AG04450 (cell line): ENCODE measurements around the gene PCDHA13. TPM values are rescaled to one million over a fixed set of nuclear protein-coding genes. Genes with fewer than 3 reads are reported as not detected.

ENCODE experiments used
- CTCF ChIA-PET: fragments of 300-600, 350-600 bp; formaldehyde crosslinking; extraction: SDS; loops from one replicate; lab custom pipeline; 2022; ENCODE audit warnings: antibody characterized with exemption, inconsistent platforms; lab: Charles Lee
- POLR2A ChIA-PET: fragments of 350-600 bp; formaldehyde crosslinking; extraction: SDS; loops from one replicate; lab custom pipeline; 2021; ENCODE audit warnings: antibody characterized with exemption, inconsistent platforms; lab: Yijun Ruan, JAX
- DNase-seq: peaks from one replicate; pipeline ENCODE4 v3.0.0-alpha.2; 2011; ENCODE audit warnings: low read depth, low spot score
- H3K27ac ChIP-seq: one replicate; pipeline ENCODE4 v1.5.1; 2012; ENCODE audit warnings: low read depth, low read length, control low read depth
- H3K27me3 ChIP-seq: one replicate; pipeline ENCODE4 v1.6.0; 2012; ENCODE audit warnings: low read length; ENCODE audit not compliant: control insufficient read depth, insufficient read depth
- H3K4me3 ChIP-seq: 2 replicates; pipeline ENCODE4 v1.5.1; 2011; ENCODE audit warnings: mild to moderate bottlenecking, low read depth, low read length, control low read depth
- H3K9me3 ChIP-seq: 2 replicates; pipeline ENCODE4 v1.5.1; 2012; ENCODE audit warnings: low read length; ENCODE audit not compliant: control insufficient read depth, insufficient read depth
- CTCF ChIP-seq: IDR thresholded peaks from 2 replicates; pipeline ENCODE4 v1.5.1; 2011; ENCODE audit warnings: low read depth, low read length, control low read depth, inconsistent platforms
- polyA plus RNA-seq: library from polyadenylated mRNA; depleted of rRNA; stranded (reverse); fragments of >200 nt; gene quantifications from 2 replicates; pipeline ENCODE4 v1.2.3, GENCODE V29; 2011

PCDHA13 gene
- polyA plus RNA-seq, 1 experiment, result not detected

- Histone ChIP-seq H3K27me3 (no peaks in the 10 kb centered on the region), H3K27ac (no peak overlapping the region), H3K9me3 (peaks cover 27% of the 10 kb centered on the region), H3K4me3 (no peak overlapping the region)
- ChIA-PET CTCF (no interaction called here), POLR2A (no interaction called here)
- DNase-seq, result no peak
- no peak for TF ChIP-seq CTCF
Observed at GRCh38 chr5:140877262-140877581, 4.7 kb upstream of the PCDHA13 start.

DNA sequence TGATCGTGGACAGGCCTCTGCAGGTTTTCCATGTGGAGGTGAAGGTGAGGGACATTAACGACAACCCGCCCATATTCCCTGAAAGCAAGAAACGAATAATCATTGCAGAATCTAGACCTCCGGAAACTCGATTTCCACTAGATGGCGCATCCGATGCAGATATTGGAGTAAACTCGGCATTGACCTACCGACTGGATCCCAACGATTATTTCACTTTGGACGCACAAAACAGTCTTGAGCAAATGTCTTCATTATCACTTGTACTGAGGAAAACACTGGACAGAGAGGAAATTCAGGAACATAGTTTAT, 621 bp downstream of the PCDHA13 start:
- Histone ChIP-seq H3K4me3 (no peak overlapping the region), H3K9me3 (peaks cover 27% of the 10 kb centered on the region), H3K27ac (no peak overlapping the region), H3K27me3 (no peaks in the 10 kb centered on the region)
- no peak for TF ChIP-seq CTCF
- DNase-seq, result no peak
- CTCF ChIA-PET, result no interaction called here
- POLR2A ChIA-PET, result no interaction called here

DNA sequence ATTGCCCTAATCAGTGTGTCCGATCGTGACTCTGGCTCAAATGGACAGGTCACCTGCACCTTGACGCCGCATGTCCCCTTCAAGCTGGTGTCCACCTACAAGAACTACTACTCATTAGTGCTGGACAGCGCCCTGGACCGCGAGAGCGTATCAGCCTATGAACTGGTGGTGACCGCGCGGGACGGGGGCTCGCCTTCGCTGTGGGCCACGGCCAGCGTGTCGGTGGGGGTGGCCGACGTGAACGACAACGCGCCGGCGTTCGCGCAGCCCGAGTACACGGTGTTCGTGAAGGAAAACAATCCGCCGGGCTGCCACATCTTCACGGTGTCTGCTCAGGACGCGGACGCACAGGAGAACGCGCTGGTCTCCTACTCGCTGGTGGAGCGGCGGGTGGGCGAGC, 1.4 kb downstream of the PCDHA13 start:
- ChIA-PET CTCF (no interaction called here), POLR2A (no interaction called here)
- Histone ChIP-seq H3K27ac (no peak overlapping the region), H3K9me3 (peaks cover 26% of the 10 kb centered on the region), H3K27me3 (no peaks in the 10 kb centered on the region), H3K4me3 (no peak overlapping the region)
- TF ChIP-seq CTCF, result no peak
- DNase-seq, result no peak

DNA sequence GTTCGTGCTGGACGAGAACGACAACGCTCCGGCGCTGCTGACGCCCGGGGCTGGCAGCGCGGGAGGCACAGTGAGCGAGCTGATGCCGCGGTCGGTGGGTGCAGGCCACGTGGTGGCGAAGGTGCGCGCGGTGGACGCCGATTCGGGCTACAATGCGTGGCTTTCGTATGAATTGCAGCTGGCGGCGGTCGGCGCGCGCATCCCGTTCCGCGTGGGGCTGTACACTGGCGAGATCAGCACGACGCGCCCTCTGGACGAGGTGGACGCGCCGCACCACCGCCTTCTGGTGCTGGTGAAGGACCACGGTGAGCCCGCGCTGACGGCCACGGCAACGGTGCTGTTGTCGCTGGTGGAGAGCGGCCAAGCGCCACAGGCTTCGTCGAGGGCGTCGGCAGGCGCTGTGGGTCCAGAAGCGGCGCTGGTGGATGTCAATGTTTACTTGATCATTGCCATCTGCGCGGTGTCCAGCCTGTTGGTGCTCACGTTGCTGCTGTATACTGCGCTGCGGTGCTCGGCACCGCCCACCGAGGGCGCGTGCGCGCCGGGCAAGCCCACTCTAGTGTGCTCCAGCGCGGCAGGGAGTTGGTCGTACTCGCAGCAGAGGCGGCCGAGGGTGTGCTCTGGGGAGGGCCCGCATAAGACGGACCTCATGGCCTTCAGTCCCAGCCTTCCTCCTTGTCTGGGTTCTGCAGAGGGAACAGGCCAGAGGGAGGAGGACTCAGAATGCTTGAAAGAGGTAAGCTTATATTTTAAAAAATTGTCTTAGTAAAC, 2.2 kb downstream of the PCDHA13 start:
- DNase-seq, result no peak
- Histone ChIP-seq H3K9me3 (peaks cover 26% of the 10 kb centered on the region), H3K4me3 (no peak overlapping the region), H3K27ac (no peak overlapping the region), H3K27me3 (no peaks in the 10 kb centered on the region)
- CTCF ChIA-PET, result interaction anchor here (0.5 kb wide), 1 partner anchor 442 kb away, joined by 4 read pairs; no protein-coding TSS in a partner anchor
- POLR2A ChIA-PET, result no interaction called here
- no peak for TF ChIP-seq CTCF

GRCh38 chr5:140916325-140916724, 34.4 kb downstream of the PCDHA13 start:
- no peaks in the 10 kb centered on the region for H3K27me3 ChIP-seq
- no peak overlapping the region for H3K4me3 ChIP-seq
- DNase-seq, result no peak
- no peak overlapping the region for H3K27ac ChIP-seq
- ChIA-PET POLR2A (interaction anchor here (0.6 kb wide), 1 partner anchor 213 kb away, joined by 4 read pairs; no protein-coding TSS in a partner anchor), CTCF (no interaction called here)
- H3K9me3 ChIP-seq, result peaks cover 14% of the 10 kb centered on the region
- TF ChIP-seq CTCF, result no peak
